Keratinocyte (primary cell): ENCODE measurements around the gene TNPO3. TPM values are rescaled to one million over a fixed set of nuclear protein-coding genes. Genes with fewer than 3 reads are reported as not detected.
"Not testable (repeated sequence)": the region's sequence is repeated elsewhere in the genome, so short reads cannot be mapped to it uniquely, and the experiment has no call there.

Experiments used
- DNase-seq: peaks from one replicate; pipeline ENCODE4 v3.0.0-alpha.2; 2011; ENCODE audit warnings: low read depth, missing footprints, low spot score
- FAIRE-seq: peaks from 2 replicates; lab custom pipeline; 2011; peaks lifted over from hg19 to GRCh38; lab: Jason Lieb, UNC
- H2AFZ ChIP-seq: 2 replicates; pipeline ENCODE4 v1.6.0; 2012; ENCODE audit warnings: low read length, control low read depth, inconsistent platforms; ENCODE audit not compliant: control insufficient read depth
- H3K27ac ChIP-seq: 2 replicates; pipeline ENCODE4 v1.5.1; 2011; ENCODE audit warnings: low read length; ENCODE audit not compliant: control insufficient read depth, insufficient read depth
- H3K27me3 ChIP-seq: 3 replicates; pipeline ENCODE4 v1.6.0; 2011; ENCODE audit warnings: low read length; ENCODE audit not compliant: control insufficient read depth, insufficient read depth; ENCODE audit errors: extremely low read depth
- H3K36me3 ChIP-seq, 2 experiments: 2 replicates in 1 of 2; 3 replicates in 1 of 2; pipeline ENCODE4 v1.5.1; 2011; ENCODE audit warnings: low read length in 2 of 2, mild to moderate bottlenecking in 1 of 2; ENCODE audit not compliant: control insufficient read depth in 2 of 2, insufficient read depth in 2 of 2; ENCODE audit errors: extremely low read depth in 1 of 2
- H3K4me1 ChIP-seq: 3 replicates; pipeline ENCODE4 v1.5.1; 2011; ENCODE audit warnings: low read length; ENCODE audit not compliant: control insufficient read depth, insufficient read depth; ENCODE audit errors: extremely low read depth
- H3K4me2 ChIP-seq: 3 replicates; pipeline ENCODE4 v1.6.0; 2011; ENCODE audit warnings: low read depth, low read length; ENCODE audit not compliant: control insufficient read depth, insufficient read depth; ENCODE audit errors: extremely low read depth
- H3K4me3 ChIP-seq, 3 experiments: fragments of 200-600 bp in 1 of 3; sonication (generic) in 1 of 3; 2 replicates in 2 of 3; 3 replicates in 1 of 3; pipeline ENCODE4 v1.5.1; 2011 to 2016; ENCODE audit warnings: low read length in 3 of 3, mild to moderate bottlenecking in 3 of 3, control low read depth in 2 of 3, inconsistent platforms in 1 of 3, low read depth in 1 of 3, mixed read lengths in 1 of 3, mixed run types in 1 of 3, moderate library complexity in 1 of 3; ENCODE audit not compliant: control insufficient read depth in 2 of 3, insufficient read depth in 2 of 3; ENCODE audit errors: extremely low read depth in 1 of 3
- H3K79me2 ChIP-seq: 2 replicates; pipeline ENCODE4 v1.6.0; 2012; ENCODE audit warnings: low read length; ENCODE audit not compliant: control insufficient read depth, insufficient read depth
- H3K9ac ChIP-seq: 3 replicates; pipeline ENCODE4 v1.6.0; 2011; ENCODE audit warnings: low read length; ENCODE audit not compliant: control insufficient read depth, insufficient read depth; ENCODE audit errors: extremely low read depth
- H3K9me1 ChIP-seq: 3 replicates; pipeline ENCODE4 v1.6.0; 2011; ENCODE audit warnings: low read length; ENCODE audit not compliant: control insufficient read depth, insufficient read depth; ENCODE audit errors: extremely low read depth
- H3K9me3 ChIP-seq: 2 replicates; pipeline ENCODE4 v1.5.1; 2012; ENCODE audit warnings: low read depth, low read length; ENCODE audit not compliant: control insufficient read depth
- H4K20me1 ChIP-seq: 3 replicates; pipeline ENCODE4 v1.6.0; 2011; ENCODE audit warnings: low read length; ENCODE audit not compliant: control insufficient read depth, insufficient read depth; ENCODE audit errors: extremely low read depth
- EZH2 ChIP-seq: IDR thresholded peaks from one replicate; pipeline ENCODE4 v1.6.1; 2012; ENCODE audit warnings: inconsistent platforms, mild to moderate bottlenecking, low read length, moderate library complexity
- dilution Hi-C: fragments of 300-500 bp; cut with MboI; formaldehyde crosslinking; loops from one replicate; pipeline ENCODE4 v1.7.0; 2020; ENCODE audit warnings: low sequenced_read_pairs; ENCODE audit not compliant: extremely low pct_ligation_motif_present
- polyA plus RNA-seq, 5 experiments: library from polyadenylated mRNA; depleted of rRNA in 3 of 5; stranded (reverse) in 3 of 5; stranded (forward) in 1 of 5; unstranded in 1 of 5; fragments of >200 nt; gene quantifications; 1 replicate in 1 of 5; 2 replicates in 3 of 5; 3 replicates in 1 of 5; pipeline versions ENCODE4 v1.2.1 to v1.2.3, GENCODE V29; 2011 to 2012; ENCODE audit warnings: missing spikeins in 2 of 5, low read depth in 1 of 5, low replicate concordance in 1 of 5
- TF ChIP-seq, protein P1 (sequence below), 3 experiments: IDR thresholded peaks in 1 of 3; conservative IDR thresholded peaks in 1 of 3; optimal IDR thresholded peaks in 1 of 3; 2 replicates in 2 of 3; 3 replicates in 1 of 3; pipeline versions ENCODE3 to v1.5.1; 2011; ENCODE audit warnings: low read length in 3 of 3, mild to moderate bottlenecking in 3 of 3, moderate library complexity in 2 of 3, control low read depth in 1 of 3, inconsistent platforms in 1 of 3; ENCODE audit not compliant: insufficient read depth in 2 of 3; ENCODE audit errors: extremely low read depth in 1 of 3

The TNPO3 gene
- polyA plus RNA-seq, 1 donor (not counting 4 experiments of a cell fraction or from before 2014, with no cell fraction given) = 35.1 TPM

DNA sequence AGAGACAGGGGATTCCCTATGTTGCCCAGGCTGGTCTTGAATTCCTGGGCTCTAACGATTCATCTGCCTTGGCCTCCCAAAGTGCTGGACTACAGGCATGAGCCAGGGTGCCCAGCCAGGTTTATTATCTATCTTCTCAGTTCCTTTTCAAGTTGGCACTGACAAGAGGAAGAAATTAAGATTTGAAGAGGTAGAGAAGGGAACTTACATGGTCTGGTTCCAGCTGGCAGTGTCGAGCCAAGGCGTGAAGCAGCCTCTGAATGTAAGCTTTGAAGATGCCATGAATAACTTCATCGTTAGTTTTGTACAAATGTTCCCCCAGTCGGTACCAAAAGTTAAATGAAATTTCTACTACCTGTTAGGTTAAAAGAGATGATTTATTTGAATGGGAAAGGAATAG is 57.7 kb downstream of the TNPO3 start:
- Histone ChIP-seq H3K27me3 (no peaks in the 10 kb centered on the region), H3K9ac (no peak overlapping the region), H3K79me2 (no peaks in the 10 kb centered on the region), H3K9me3 (no peaks in the 10 kb centered on the region), H3K4me2 (no peak overlapping the region), H3K9me1 (no peaks in the 10 kb centered on the region), H3K36me3 (peaks cover 9 to 12% of the 10 kb centered on the region in 2 experiments), H3K4me3 (no peak overlapping the region), H3K27ac (no peak overlapping the region), H3K4me1 (no peaks in the 10 kb centered on the region), H4K20me1 (no peaks in the 10 kb centered on the region), H2AFZ (no peak overlapping the region)
- no peak for DNase-seq
- FAIRE-seq = no peak
- no peak for TF ChIP-seq EZH2
- TF ChIP-seq, protein P1, sequence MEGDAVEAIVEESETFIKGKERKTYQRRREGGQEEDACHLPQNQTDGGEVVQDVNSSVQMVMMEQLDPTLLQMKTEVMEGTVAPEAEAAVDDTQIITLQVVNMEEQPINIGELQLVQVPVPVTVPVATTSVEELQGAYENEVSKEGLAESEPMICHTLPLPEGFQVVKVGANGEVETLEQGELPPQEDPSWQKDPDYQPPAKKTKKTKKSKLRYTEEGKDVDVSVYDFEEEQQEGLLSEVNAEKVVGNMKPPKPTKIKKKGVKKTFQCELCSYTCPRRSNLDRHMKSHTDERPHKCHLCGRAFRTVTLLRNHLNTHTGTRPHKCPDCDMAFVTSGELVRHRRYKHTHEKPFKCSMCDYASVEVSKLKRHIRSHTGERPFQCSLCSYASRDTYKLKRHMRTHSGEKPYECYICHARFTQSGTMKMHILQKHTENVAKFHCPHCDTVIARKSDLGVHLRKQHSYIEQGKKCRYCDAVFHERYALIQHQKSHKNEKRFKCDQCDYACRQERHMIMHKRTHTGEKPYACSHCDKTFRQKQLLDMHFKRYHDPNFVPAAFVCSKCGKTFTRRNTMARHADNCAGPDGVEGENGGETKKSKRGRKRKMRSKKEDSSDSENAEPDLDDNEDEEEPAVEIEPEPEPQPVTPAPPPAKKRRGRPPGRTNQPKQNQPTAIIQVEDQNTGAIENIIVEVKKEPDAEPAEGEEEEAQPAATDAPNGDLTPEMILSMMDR (optimal IDR thresholded peaks at IDR 0.05 in 1 of 3, IDR thresholded peaks at IDR 0.05 in 1 of 3, conservative IDR thresholded peaks at IDR 0.05 in 1 of 3; ENCODE audit: extremely low read depth in 1 of 3, insufficient read depth in 2 of 3, low read length in 3 of 3) = no peak
- dilution Hi-C loops = no loop called here

DNA sequence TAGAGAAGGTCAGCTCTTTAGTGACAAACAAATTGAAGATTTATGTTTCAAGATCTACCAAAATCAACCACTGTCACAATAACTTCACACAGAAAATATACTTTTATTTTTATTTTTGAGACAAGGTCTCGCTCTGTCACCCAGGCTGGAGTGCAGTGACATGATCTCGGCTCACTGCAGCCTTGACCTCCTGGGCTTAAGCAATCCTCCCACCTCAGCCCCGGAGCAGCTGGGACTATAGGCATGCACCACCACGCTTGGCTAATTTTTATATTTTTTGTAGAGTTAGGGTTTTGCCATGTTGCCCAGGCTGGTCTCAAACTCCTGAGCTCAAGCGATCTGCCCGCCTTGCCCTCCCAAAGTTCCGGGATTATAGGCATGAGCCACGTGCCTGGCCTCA is 60.4 kb downstream of the TNPO3 start:
- dilution Hi-C loops = not testable (repeated sequence)

DNA sequence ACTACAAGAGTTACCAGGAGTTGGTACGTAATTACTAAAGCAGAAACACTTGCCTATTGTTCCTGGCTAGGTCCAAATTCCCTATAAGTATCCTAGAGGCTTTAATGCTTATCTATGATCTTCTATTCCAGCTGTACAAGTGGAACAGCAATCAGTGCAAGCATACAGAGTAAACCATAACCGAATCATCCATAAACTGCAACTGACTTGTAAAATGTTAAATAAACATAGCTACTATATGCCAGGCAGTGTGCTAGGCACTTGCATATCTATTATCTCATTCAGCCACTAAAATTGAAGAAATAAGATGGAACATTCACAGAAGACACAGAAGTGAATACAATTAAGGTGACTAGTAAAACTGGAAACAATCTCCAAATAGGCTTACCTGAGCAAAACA is 61.5 kb downstream of the TNPO3 start:
- peaks cover 7 to 8% of the 10 kb centered on the region in 2 experiments for H3K36me3 ChIP-seq
- no peaks in the 10 kb centered on the region for H3K27me3 ChIP-seq
- no peaks in the 10 kb centered on the region for H3K79me2 ChIP-seq
- no peaks in the 10 kb centered on the region for H3K9me1 ChIP-seq
- no peak overlapping the region for H3K9ac ChIP-seq
- FAIRE-seq = no peak
- no peak for DNase-seq
- no peak overlapping the region for H2AFZ ChIP-seq
- no peak overlapping the region for H3K4me3 ChIP-seq
- H3K27ac ChIP-seq = no peak overlapping the region
- H3K9me3 ChIP-seq = no peaks in the 10 kb centered on the region
- no peaks in the 10 kb centered on the region for H3K4me1 ChIP-seq
- no peaks in the 10 kb centered on the region for H4K20me1 ChIP-seq
- H3K4me2 ChIP-seq = no peak overlapping the region
- dilution Hi-C loops = no loop called here
- TF ChIP-seq, protein P1 (optimal IDR thresholded peaks at IDR 0.05 in 1 of 3, IDR thresholded peaks at IDR 0.05 in 1 of 3, conservative IDR thresholded peaks at IDR 0.05 in 1 of 3; ENCODE audit: extremely low read depth in 1 of 3, insufficient read depth in 2 of 3, low read length in 3 of 3) = no peak
- TF ChIP-seq EZH2 = no peak

More for the DNA sequence above, 60.4 kb downstream of the TNPO3 start:
- not testable (repeated sequence) for H3K9ac ChIP-seq, H3K9me1 ChIP-seq, H3K36me3 ChIP-seq, H2AFZ ChIP-seq, H3K4me3 ChIP-seq, H3K79me2 ChIP-seq, H3K27ac ChIP-seq, DNase-seq, H3K27me3 ChIP-seq, H3K4me2 ChIP-seq, H3K9me3 ChIP-seq, FAIRE-seq, H4K20me1 ChIP-seq, H3K4me1 ChIP-seq
